ENCODE results near the gene PLCB1.

PLCB1 gene

GRCh38 chr20:8131598-8132483 lies at the start of gene PLCB1:
Gene PLCB1 (plus strand): TSS chr20:8132266. CDS start chr20:8132652, 386 bp downstream.
- TF ChIP-seq, protein P1, sequence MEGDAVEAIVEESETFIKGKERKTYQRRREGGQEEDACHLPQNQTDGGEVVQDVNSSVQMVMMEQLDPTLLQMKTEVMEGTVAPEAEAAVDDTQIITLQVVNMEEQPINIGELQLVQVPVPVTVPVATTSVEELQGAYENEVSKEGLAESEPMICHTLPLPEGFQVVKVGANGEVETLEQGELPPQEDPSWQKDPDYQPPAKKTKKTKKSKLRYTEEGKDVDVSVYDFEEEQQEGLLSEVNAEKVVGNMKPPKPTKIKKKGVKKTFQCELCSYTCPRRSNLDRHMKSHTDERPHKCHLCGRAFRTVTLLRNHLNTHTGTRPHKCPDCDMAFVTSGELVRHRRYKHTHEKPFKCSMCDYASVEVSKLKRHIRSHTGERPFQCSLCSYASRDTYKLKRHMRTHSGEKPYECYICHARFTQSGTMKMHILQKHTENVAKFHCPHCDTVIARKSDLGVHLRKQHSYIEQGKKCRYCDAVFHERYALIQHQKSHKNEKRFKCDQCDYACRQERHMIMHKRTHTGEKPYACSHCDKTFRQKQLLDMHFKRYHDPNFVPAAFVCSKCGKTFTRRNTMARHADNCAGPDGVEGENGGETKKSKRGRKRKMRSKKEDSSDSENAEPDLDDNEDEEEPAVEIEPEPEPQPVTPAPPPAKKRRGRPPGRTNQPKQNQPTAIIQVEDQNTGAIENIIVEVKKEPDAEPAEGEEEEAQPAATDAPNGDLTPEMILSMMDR (IDR thresholded peaks at IDR 0.05), result peak; percentile 93

GRCh38 chr20:8082989-8083388 lies 49.1 kb upstream of the PLCB1 start:
- TF ChIP-seq, protein P1 (IDR thresholded peaks at IDR 0.05), result no peak

- TF ChIP-seq, protein P1 (IDR thresholded peaks at IDR 0.05), result no peak
Observed at GRCh38 chr20:8089668-8090067, 42.4 kb upstream of the PLCB1 start.

- TF ChIP-seq, protein P1 (IDR thresholded peaks at IDR 0.05), result no peak
Observed at GRCh38 chr20:8094415-8094818, 37.6 kb upstream of the PLCB1 start.

DNA sequence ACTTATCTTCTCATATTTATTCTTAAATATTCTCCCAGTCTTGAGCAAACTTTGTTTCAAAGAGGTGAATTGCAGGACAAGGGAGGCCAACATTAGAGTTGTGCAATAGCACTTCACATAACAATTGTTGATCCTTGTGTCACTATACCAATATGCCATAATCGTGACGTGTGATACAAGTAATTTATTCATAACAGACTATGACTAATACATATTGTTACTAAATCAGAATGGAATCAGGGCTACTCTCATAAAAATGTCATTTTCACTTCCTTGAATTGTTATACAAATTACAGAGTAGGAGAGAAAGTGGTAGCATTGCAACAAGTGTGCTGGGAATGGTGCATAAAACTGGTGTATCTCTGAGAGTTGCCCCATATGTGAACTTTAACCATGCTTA lies 37.2 kb upstream of the PLCB1 start:
- TF ChIP-seq, protein P1 (IDR thresholded peaks at IDR 0.05), result no peak

GRCh38 chr20:8095648-8096572 lies 36.2 kb upstream of the PLCB1 start:
- TF ChIP-seq, protein P1 (IDR thresholded peaks at IDR 0.05), result no peak

- TF ChIP-seq, protein P1 (IDR thresholded peaks at IDR 0.05), result no peak
Observed at GRCh38 chr20:8097307-8097706, 34.8 kb upstream of the PLCB1 start.

All from LNCAP (cell line).